Natural killer cell (primary cell): ENCODE data around the gene CTRB1. TPM values are rescaled to one million over a fixed set of nuclear protein-coding genes. Genes with fewer than 3 reads are reported as not detected.

Experiments
- ATAC-seq, 3 donors: fragments of 150-1000 bp in 2 of 3; fragments of 200-7000 bp in 1 of 3; cut with Tn5 transposase; 1 replicate in 1 of 3; 2 replicates in 2 of 3; pipeline ENCODE4 v1.10.0; 2021; ENCODE audit warnings: mild to moderate bottlenecking in 2 of 3, moderate library complexity in 2 of 3
- DNase-seq, 2 donors: peaks; one replicate each; pipeline versions ENCODE4 v3.0.0 to v3.0.0-alpha.2; 2013 to 2021; ENCODE audit warnings: mixed read lengths in 1 of 2
- H3K27ac ChIP-seq: one replicate; pipeline ENCODE4 v1.5.1; 2013; ENCODE audit warnings: mild to moderate bottlenecking, low read length
- H3K27me3 ChIP-seq: one replicate; pipeline ENCODE4 v1.6.1; 2013; ENCODE audit warnings: low read length; ENCODE audit not compliant: control insufficient read depth, insufficient read depth
- H3K36me3 ChIP-seq: one replicate; pipeline ENCODE4 v1.6.1; 2013; ENCODE audit warnings: low read length; ENCODE audit not compliant: control insufficient read depth, insufficient read depth
- H3K4me1 ChIP-seq: one replicate; pipeline ENCODE4 v1.6.1; 2013; ENCODE audit warnings: low read length; ENCODE audit not compliant: control insufficient read depth, insufficient read depth
- H3K4me3 ChIP-seq: one replicate; pipeline ENCODE4 v1.5.1; 2013; ENCODE audit warnings: low read length
- H3K9me3 ChIP-seq: one replicate; pipeline ENCODE4 v1.6.1; 2013; ENCODE audit warnings: low read length; ENCODE audit not compliant: control insufficient read depth, insufficient read depth
- H3K27ac Mint-ChIP-seq, 2 donors: one replicate each; pipeline ENCODE4 v1.8.0; 2022; ENCODE audit warnings: mild to moderate bottlenecking in 2 of 2, mixed read lengths in 2 of 2, moderate library complexity in 1 of 2
- H3K27me3 Mint-ChIP-seq, 2 donors: one replicate each; pipeline ENCODE4 v1.8.0; 2022; ENCODE audit warnings: low read depth in 2 of 2, mixed read lengths in 2 of 2
- H3K36me3 Mint-ChIP-seq: one replicate; pipeline ENCODE4 v1.8.0; 2022; ENCODE audit warnings: mixed read lengths
- H3K4me1 Mint-ChIP-seq, 2 donors: one replicate each; pipeline ENCODE4 v1.8.0; 2022; ENCODE audit warnings: mixed read lengths in 2 of 2
- H3K4me3 Mint-ChIP-seq: one replicate; pipeline ENCODE4 v1.8.0; 2022; ENCODE audit warnings: mild to moderate bottlenecking, moderate library complexity, mixed read lengths
- H3K9me3 Mint-ChIP-seq, 2 donors: one replicate each; pipeline ENCODE4 v1.8.0; 2022; ENCODE audit warnings: mixed read lengths in 2 of 2
- WGBS: methylation state at CpG from one replicate; pipeline ENCODE4 v1.1.7; 2013; ENCODE audit warnings: missing lambda C conversion rate; ENCODE audit not compliant: insufficient coverage; 5-methylcytosine and 5-hydroxymethylcytosine counted together
- intact Hi-C: fragments of 100-400 bp; cut with micrococcal nuclease; formaldehyde crosslinking; loops from one replicate; pipeline ENCODE4 v1.14.2; 2022
- total RNA-seq, 4 donors: library from RNA; stranded (reverse); fragments of 120-200 nt in 1 of 4; gene quantifications; one replicate each; pipeline versions ENCODE4 v1.2.3 to v1.2.4, GENCODE V29; 2013 to 2022
- TF ChIP-seq, protein P1 (sequence below): fragments of 200-600 bp; IDR thresholded peaks from one replicate; pipeline ENCODE4 v1.8.0; 2022; ENCODE audit warnings: antibody characterized with exemption

The CTRB1 gene
- total RNA-seq, 3 donors from 2014 or later (not counting 1 experiment from before 2014, with no cell fraction given), result not detected

- H3K9me3 Mint-ChIP-seq, result no peaks in the 10 kb centered on the region
- intact Hi-C loops, result no loop called here
- no peak overlapping the region for H3K27ac Mint-ChIP-seq
- H3K27me3 Mint-ChIP-seq, result peaks cover 42 to 51% of the 10 kb centered on the region in 2 donors
- TF ChIP-seq, protein P1, sequence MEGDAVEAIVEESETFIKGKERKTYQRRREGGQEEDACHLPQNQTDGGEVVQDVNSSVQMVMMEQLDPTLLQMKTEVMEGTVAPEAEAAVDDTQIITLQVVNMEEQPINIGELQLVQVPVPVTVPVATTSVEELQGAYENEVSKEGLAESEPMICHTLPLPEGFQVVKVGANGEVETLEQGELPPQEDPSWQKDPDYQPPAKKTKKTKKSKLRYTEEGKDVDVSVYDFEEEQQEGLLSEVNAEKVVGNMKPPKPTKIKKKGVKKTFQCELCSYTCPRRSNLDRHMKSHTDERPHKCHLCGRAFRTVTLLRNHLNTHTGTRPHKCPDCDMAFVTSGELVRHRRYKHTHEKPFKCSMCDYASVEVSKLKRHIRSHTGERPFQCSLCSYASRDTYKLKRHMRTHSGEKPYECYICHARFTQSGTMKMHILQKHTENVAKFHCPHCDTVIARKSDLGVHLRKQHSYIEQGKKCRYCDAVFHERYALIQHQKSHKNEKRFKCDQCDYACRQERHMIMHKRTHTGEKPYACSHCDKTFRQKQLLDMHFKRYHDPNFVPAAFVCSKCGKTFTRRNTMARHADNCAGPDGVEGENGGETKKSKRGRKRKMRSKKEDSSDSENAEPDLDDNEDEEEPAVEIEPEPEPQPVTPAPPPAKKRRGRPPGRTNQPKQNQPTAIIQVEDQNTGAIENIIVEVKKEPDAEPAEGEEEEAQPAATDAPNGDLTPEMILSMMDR, result no peak
- H3K4me3 Mint-ChIP-seq, result peak overlapping the region; percentile 58
- Histone ChIP-seq H3K27me3 (peaks cover 29% of the 10 kb centered on the region), H3K27ac (no peak overlapping the region), H3K36me3 (no peaks in the 10 kb centered on the region), H3K4me1 (peaks cover 14% of the 10 kb centered on the region), H3K4me3 (no peak overlapping the region), H3K9me3 (no peaks in the 10 kb centered on the region)
- DNase-seq (no peak), ATAC-seq (no peak)
- H3K4me1 Mint-ChIP-seq, result peaks cover 0 to 17% of the 10 kb centered on the region in 2 donors
- WGBS, result 70% methylated on average over 24 of the region's 24 CpGs
- no peaks in the 10 kb centered on the region for H3K36me3 Mint-ChIP-seq
Measured at GRCh38 chr16:75252049-75252864, 33.5 kb downstream of the CTRB1 start.

- ATAC-seq (no peak), DNase-seq (no peak)
- 87% methylated on average over 13 of the region's 15 CpGs for WGBS
- peaks cover 0 to 11% of the 10 kb centered on the region in 2 donors for H3K4me1 Mint-ChIP-seq
- peak overlapping the region; percentile 49 for H3K4me3 Mint-ChIP-seq
- peaks cover 38 to 49% of the 10 kb centered on the region in 2 donors for H3K27me3 Mint-ChIP-seq
- TF ChIP-seq, protein P1, result no peak
- H3K4me1 ChIP-seq, result peaks cover 14% of the 10 kb centered on the region
- no peak overlapping the region for H3K27ac ChIP-seq
- intact Hi-C loops, result no loop called here
- H3K4me3 ChIP-seq, result no peak overlapping the region
- H3K9me3 ChIP-seq, result no peaks in the 10 kb centered on the region
- H3K9me3 Mint-ChIP-seq, result no peaks in the 10 kb centered on the region
- H3K27ac Mint-ChIP-seq, result no peak overlapping the region
- H3K27me3 ChIP-seq, result peaks cover 29% of the 10 kb centered on the region
- H3K36me3 Mint-ChIP-seq, result no peaks in the 10 kb centered on the region
- no peaks in the 10 kb centered on the region for H3K36me3 ChIP-seq
Measured at GRCh38 chr16:75252946-75253911, 34.4 kb downstream of the CTRB1 start.

- Mint-ChIP-seq H3K27me3 (peaks cover 37 to 46% of the 10 kb centered on the region in 2 donors), H3K36me3 (no peaks in the 10 kb centered on the region), H3K4me1 (peaks cover 0 to 7% of the 10 kb centered on the region in 2 donors), H3K4me3 (no peak overlapping the region), H3K27ac (no peak overlapping the region), H3K9me3 (no peaks in the 10 kb centered on the region)
- Histone ChIP-seq H3K36me3 (no peaks in the 10 kb centered on the region), H3K9me3 (no peaks in the 10 kb centered on the region), H3K4me3 (no peak overlapping the region), H3K4me1 (peaks cover 14% of the 10 kb centered on the region), H3K27ac (no peak overlapping the region), H3K27me3 (peaks cover 29% of the 10 kb centered on the region)
- TF ChIP-seq, protein P1, result no peak
- ATAC-seq (no peak), DNase-seq (no peak)
- intact Hi-C loops, result no loop called here
- 90% methylated on average over 4 of the region's 5 CpGs for WGBS
Measured at GRCh38 chr16:75254359-75254837, 35.6 kb downstream of the CTRB1 start.
